ENCODE results near the gene VAMP2.

Gene VAMP2

DNA sequence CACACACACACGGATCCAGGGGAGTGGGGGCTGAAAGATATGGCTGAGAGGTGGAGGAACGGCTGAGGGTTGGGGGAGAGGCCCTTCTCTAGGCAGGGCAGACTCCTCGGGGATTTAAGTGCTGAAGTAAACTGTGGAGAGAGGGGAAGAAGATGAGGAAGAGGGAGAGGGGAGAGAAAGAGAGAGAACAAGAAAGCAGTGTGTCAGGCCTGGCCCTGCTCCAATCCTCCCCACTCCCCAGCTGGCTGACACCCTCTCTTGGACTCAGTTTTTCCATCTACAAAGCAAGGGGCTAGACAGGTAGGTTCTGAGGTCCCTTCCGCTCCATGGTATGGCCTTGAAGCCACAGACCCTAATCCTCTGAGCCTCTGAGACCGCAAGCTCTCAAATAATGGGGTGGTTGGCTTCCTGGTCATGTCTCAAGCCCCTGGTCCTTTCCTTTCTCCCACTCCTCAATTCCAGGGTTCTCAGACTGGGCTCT is 2.0 kb downstream of the VAMP2 start (continued):
- TF ChIP-seq, protein P1, sequence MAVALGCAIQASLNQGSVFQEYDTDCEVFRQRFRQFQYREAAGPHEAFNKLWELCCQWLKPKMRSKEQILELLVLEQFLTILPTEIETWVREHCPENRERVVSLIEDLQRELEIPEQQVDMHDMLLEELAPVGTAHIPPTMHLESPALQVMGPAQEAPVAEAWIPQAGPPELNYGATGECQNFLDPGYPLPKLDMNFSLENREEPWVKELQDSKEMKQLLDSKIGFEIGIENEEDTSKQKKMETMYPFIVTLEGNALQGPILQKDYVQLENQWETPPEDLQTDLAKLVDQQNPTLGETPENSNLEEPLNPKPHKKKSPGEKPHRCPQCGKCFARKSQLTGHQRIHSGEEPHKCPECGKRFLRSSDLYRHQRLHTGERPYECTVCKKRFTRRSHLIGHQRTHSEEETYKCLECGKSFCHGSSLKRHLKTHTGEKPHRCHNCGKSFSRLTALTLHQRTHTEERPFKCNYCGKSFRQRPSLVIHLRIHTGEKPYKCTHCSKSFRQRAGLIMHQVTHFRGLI (tag by site-specific recombination; IDR thresholded peaks at IDR 0.05) = no peak
- no peak for TF ChIP-seq ZNF707 (tag by site-specific recombination; IDR thresholded peaks at IDR 0.05)
- TF ChIP-seq, protein P2, sequence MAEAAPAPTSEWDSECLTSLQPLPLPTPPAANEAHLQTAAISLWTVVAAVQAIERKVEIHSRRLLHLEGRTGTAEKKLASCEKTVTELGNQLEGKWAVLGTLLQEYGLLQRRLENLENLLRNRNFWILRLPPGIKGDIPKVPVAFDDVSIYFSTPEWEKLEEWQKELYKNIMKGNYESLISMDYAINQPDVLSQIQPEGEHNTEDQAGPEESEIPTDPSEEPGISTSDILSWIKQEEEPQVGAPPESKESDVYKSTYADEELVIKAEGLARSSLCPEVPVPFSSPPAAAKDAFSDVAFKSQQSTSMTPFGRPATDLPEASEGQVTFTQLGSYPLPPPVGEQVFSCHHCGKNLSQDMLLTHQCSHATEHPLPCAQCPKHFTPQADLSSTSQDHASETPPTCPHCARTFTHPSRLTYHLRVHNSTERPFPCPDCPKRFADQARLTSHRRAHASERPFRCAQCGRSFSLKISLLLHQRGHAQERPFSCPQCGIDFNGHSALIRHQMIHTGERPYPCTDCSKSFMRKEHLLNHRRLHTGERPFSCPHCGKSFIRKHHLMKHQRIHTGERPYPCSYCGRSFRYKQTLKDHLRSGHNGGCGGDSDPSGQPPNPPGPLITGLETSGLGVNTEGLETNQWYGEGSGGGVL (tag by site-specific recombination; IDR thresholded peaks at IDR 0.05) = peak; percentile 77
- 0 out of 2 replicates have a peak, but pooled peaks have one; percentile 15 for TF ChIP-seq ZNF366 (tag by site-specific recombination; conservative IDR thresholded peaks at IDR 0.05)
- TF ChIP-seq ZBTB1 (tag by site-specific recombination; IDR thresholded peaks at IDR 0.05) = no peak
- 0 out of 2 replicates have a peak, but pooled peaks have one; percentile 26 for TF ChIP-seq PRDM1 (tag by site-specific recombination; IDR thresholded peaks at IDR 0.05)
- TF ChIP-seq, protein P3, sequence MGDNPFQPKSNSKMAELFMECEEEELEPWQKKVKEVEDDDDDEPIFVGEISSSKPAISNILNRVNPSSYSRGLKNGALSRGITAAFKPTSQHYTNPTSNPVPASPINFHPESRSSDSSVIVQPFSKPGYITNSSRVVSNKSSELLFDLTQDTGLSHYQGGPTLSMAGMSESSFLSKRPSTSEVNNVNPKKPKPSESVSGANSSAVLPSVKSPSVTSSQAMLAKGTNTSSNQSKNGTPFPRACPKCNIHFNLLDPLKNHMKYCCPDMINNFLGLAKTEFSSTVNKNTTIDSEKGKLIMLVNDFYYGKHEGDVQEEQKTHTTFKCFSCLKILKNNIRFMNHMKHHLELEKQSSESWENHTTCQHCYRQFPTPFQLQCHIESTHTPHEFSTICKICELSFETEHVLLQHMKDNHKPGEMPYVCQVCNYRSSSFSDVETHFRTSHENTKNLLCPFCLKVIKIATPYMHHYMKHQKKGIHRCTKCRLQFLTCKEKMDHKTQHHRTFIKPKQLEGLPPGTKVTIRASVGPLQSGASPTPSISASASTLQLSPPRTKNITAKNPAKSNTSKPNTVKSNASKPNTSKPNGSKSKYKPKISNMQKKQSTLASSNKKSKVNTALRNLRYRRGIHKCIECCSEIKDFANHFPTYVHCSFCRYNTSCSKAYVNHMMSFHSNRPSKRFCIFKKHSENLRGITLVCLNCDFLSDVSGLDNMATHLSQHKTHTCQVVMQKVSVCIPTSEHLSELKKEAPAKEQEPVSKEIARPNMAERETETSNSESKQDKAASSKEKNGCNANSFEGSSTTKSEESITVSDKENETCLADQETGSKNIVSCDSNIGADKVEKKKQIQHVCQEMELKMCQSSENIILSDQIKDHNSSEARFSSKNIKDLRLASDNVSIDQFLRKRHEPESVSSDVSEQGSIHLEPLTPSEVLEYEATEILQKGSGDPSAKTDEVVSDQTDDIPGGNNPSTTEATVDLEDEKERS (tag by site-specific recombination; IDR thresholded peaks at IDR 0.05) = no peak
- TF ChIP-seq ZNF596 (tag by site-specific recombination; IDR thresholded peaks at IDR 0.05) = peak; percentile 42; the same call in 1 of the 2 replicates
- TF ChIP-seq, protein P4, sequence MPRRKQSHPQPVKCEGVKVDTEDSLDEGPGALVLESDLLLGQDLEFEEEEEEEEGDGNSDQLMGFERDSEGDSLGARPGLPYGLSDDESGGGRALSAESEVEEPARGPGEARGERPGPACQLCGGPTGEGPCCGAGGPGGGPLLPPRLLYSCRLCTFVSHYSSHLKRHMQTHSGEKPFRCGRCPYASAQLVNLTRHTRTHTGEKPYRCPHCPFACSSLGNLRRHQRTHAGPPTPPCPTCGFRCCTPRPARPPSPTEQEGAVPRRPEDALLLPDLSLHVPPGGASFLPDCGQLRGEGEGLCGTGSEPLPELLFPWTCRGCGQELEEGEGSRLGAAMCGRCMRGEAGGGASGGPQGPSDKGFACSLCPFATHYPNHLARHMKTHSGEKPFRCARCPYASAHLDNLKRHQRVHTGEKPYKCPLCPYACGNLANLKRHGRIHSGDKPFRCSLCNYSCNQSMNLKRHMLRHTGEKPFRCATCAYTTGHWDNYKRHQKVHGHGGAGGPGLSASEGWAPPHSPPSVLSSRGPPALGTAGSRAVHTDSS (tag by site-specific recombination; IDR thresholded peaks at IDR 0.05) = peak; percentile 69

DNA sequence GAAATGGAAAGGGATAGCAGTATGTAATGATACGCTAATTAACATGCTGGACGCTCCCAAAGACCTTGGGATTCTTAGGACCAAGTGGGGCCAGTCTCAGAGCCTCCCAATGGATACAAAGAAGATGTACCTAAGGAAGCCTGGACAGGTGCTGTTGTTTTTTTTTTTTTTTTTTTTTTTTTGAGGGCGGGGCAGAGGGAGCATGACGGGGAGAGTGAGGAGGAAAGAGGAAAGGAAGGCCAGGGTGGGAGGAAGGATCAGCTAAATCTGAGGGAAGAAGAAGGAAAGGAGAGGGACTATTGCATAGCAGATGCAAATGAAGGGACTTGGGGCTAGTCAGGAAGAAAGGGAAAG is 2.5 kb downstream of the VAMP2 start:
- Histone ChIP-seq H3K4me3 (ENCODE audit: low read depth, low read length) (no peak overlapping the region), H3K27ac (ENCODE audit: extremely low read depth, low read depth, low read length) (no peak overlapping the region), H3K9me3 (ENCODE audit: control insufficient read depth, insufficient read depth, low read depth, low read length) (no peaks in the 10 kb centered on the region), H3K4me1 (ENCODE audit: control insufficient read depth, insufficient read depth, low read length) (peaks cover 31% of the 10 kb centered on the region), H3K36me3 (ENCODE audit: control insufficient read depth in 2 of 2, insufficient read depth in 1 of 2, low read length in 2 of 2) (peaks cover 15 to 34% of the 10 kb centered on the region in 2 experiments; a peak in 2 of 3 replicates)
- POLR2A ChIA-PET = interaction anchor here (0.9 to 2.2 kb wide), 2 partner anchors 13 to 32 kb away, joined by 3 to 7 read pairs; no protein-coding TSS in a partner anchor
- TF ChIP-seq ZNF2 (tag by site-specific recombination; IDR thresholded peaks at IDR 0.05) = no peak
- no peak for TF ChIP-seq MEIS1 (CRISPR knock-in tag; IDR thresholded peaks at IDR 0.05; ENCODE audit: borderline replicate concordance)
- no peak for TF ChIP-seq ZNF473 (tag by site-specific recombination; IDR thresholded peaks at IDR 0.05)
- 0 out of 2 replicates have a peak, but pooled peaks have one; percentile 52 for TF ChIP-seq PRDM1 (tag by site-specific recombination; IDR thresholded peaks at IDR 0.05)
- TF ChIP-seq, protein P5, sequence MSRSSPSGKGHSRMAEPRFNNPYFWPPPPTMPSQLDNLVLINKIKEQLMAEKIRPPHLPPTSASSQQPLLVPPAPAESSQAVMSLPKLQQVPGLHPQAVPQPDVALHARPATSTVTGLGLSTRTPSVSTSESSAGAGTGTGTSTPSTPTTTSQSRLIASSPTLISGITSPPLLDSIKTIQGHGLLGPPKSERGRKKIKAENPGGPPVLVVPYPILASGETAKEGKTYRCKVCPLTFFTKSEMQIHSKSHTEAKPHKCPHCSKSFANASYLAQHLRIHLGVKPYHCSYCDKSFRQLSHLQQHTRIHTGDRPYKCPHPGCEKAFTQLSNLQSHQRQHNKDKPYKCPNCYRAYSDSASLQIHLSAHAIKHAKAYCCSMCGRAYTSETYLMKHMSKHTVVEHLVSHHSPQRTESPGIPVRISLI (tag by site-specific recombination; IDR thresholded peaks at IDR 0.05) = peak; percentile 95
- TF ChIP-seq, protein P2 (tag by site-specific recombination; IDR thresholded peaks at IDR 0.05) = no peak
- no peak for TF ChIP-seq ZNF670 (tag by site-specific recombination; IDR thresholded peaks at IDR 0.05; ENCODE audit: low read depth)
- TF ChIP-seq, protein P6, sequence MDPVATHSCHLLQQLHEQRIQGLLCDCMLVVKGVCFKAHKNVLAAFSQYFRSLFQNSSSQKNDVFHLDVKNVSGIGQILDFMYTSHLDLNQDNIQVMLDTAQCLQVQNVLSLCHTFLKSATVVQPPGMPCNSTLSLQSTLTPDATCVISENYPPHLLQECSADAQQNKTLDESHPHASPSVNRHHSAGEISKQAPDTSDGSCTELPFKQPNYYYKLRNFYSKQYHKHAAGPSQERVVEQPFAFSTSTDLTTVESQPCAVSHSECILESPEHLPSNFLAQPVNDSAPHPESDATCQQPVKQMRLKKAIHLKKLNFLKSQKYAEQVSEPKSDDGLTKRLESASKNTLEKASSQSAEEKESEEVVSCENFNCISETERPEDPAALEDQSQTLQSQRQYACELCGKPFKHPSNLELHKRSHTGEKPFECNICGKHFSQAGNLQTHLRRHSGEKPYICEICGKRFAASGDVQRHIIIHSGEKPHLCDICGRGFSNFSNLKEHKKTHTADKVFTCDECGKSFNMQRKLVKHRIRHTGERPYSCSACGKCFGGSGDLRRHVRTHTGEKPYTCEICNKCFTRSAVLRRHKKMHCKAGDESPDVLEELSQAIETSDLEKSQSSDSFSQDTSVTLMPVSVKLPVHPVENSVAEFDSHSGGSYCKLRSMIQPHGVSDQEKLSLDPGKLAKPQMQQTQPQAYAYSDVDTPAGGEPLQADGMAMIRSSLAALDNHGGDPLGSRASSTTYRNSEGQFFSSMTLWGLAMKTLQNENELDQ (tag by site-specific recombination; IDR thresholded peaks at IDR 0.05; ENCODE audit: low read depth) = no peak
- no peak for TF ChIP-seq ZNF146 (tag by site-specific recombination; IDR thresholded peaks at IDR 0.05)
- TF ChIP-seq ZEB2 (tag by site-specific recombination; IDR thresholded peaks at IDR 0.05) = peak; percentile 41; the same call in 1 of the 2 replicates
- no peak for TF ChIP-seq ZNF174 (tag by site-specific recombination; IDR thresholded peaks at IDR 0.05)
- TF ChIP-seq YY2 (tag by site-specific recombination; IDR thresholded peaks at IDR 0.05) = no peak
- CTCF ChIA-PET = interaction anchor here (0.6 to 7.3 kb wide), 6 partner anchors 13 to 188 kb away, joined by 3 to 91 read pairs (median 6); no protein-coding TSS in a partner anchor

Measured in HEK293 (cell line).